HEK293 (cell line): ENCODE results near the gene DICER1.

Source experiments
- CTCF ChIA-PET: fragments of 350-600 bp; formaldehyde crosslinking; extraction: SDS; loops from one replicate; lab custom pipeline; 2021; ENCODE audit warnings: antibody characterized with exemption; lab: Yijun Ruan, JAX
- POLR2A ChIA-PET: fragments of 300-600 bp; formaldehyde crosslinking; extraction: SDS; loops from one replicate; lab custom pipeline; 2020; ENCODE audit warnings: antibody characterized with exemption, inconsistent platforms; lab: Yijun Ruan, JAX
- H3K27ac ChIP-seq: fragments of 200-500 bp; sonication (Bioruptor generic); 2 replicates; pipeline ENCODE4 v1.5.1; 2014; ENCODE audit warnings: low read depth, low read length, control low read depth, inconsistent platforms; ENCODE audit errors: extremely low read depth
- H3K36me3 ChIP-seq, 2 experiments: fragments of 200-500 bp in 1 of 2; sonication (Bioruptor generic) in 1 of 2; 1 replicate in 1 of 2; 2 replicates in 1 of 2; pipeline ENCODE4 v1.5.1; 2014 to 2017; ENCODE audit warnings: inconsistent platforms in 2 of 2, low read length in 2 of 2; ENCODE audit not compliant: control insufficient read depth in 2 of 2, insufficient read depth in 1 of 2
- H3K4me1 ChIP-seq: fragments of 200-500 bp; sonication (Bioruptor generic); 2 replicates; pipeline ENCODE4 v1.5.1; 2014; ENCODE audit warnings: mild to moderate bottlenecking, low read length, inconsistent platforms; ENCODE audit not compliant: control insufficient read depth, insufficient read depth
- H3K4me3 ChIP-seq: 2 replicates; pipeline ENCODE4 v1.5.1; 2011; ENCODE audit warnings: low read depth, mild to moderate bottlenecking, control low read depth, low read length, moderate library complexity
- H3K9me3 ChIP-seq: fragments of 200-500 bp; sonication (Bioruptor generic); 2 replicates; pipeline ENCODE4 v1.5.1; 2014; ENCODE audit warnings: low read depth, low read length, inconsistent platforms; ENCODE audit not compliant: control insufficient read depth, insufficient read depth
- ELK4 ChIP-seq: IDR thresholded peaks from 2 replicates; pipeline ENCODE4 v1.6.1; 2011; ENCODE audit warnings: mild to moderate bottlenecking, low read depth, low read length, borderline replicate concordance
- HIC1 ChIP-seq: fragments of 450-650 bp; formaldehyde crosslinking; IDR thresholded peaks from 2 replicates; pipeline ENCODE4 v1.5.1; 2016; ENCODE audit warnings: missing biosample characterization, missing genetic modification characterization
- OSR2 ChIP-seq: fragments of 450-650 bp; formaldehyde crosslinking; IDR thresholded peaks from 2 replicates; pipeline ENCODE4 v1.5.1; 2016; ENCODE audit warnings: missing biosample characterization, missing genetic modification characterization
- RBAK ChIP-seq: fragments of 450-650 bp; formaldehyde crosslinking; IDR thresholded peaks from 2 replicates; pipeline ENCODE4 v1.5.1; 2016; ENCODE audit warnings: missing biosample characterization, missing genetic modification characterization
- REPIN1 ChIP-seq: fragments of 450-650 bp; formaldehyde crosslinking; IDR thresholded peaks from 2 replicates; pipeline ENCODE4 v1.5.1; 2017; ENCODE audit warnings: missing biosample characterization, missing genetic modification characterization, low read depth
- REST ChIP-seq: fragments of 450-650 bp; formaldehyde crosslinking; IDR thresholded peaks from 2 replicates; pipeline ENCODE4 v1.5.1; 2016; ENCODE audit warnings: missing biosample characterization, missing genetic modification characterization
- SP7 ChIP-seq: fragments of 450-650 bp; formaldehyde crosslinking; IDR thresholded peaks from 2 replicates; pipeline ENCODE4 v1.5.1; 2016; ENCODE audit warnings: missing biosample characterization, missing genetic modification characterization
- ZBTB1 ChIP-seq: fragments of 450-650 bp; formaldehyde crosslinking; IDR thresholded peaks from 2 replicates; pipeline ENCODE4 v1.5.1; 2016; ENCODE audit warnings: missing biosample characterization, missing genetic modification characterization
- ZBTB48 ChIP-seq: fragments of 450-650 bp; formaldehyde crosslinking; IDR thresholded peaks from 2 replicates; pipeline ENCODE4 v1.5.1; 2016; ENCODE audit warnings: missing biosample characterization, missing genetic modification characterization
- ZFP41 ChIP-seq: fragments of 450-650 bp; formaldehyde crosslinking; IDR thresholded peaks from 2 replicates; pipeline ENCODE4 v1.5.1; 2016; ENCODE audit warnings: missing biosample characterization, missing genetic modification characterization, borderline replicate concordance
- ZNF112 ChIP-seq: fragments of 450-650 bp; formaldehyde crosslinking; IDR thresholded peaks from 2 replicates; pipeline ENCODE4 v1.5.0; 2017; ENCODE audit warnings: missing biosample characterization, missing genetic modification characterization
- ZNF146 ChIP-seq: fragments of 450-650 bp; formaldehyde crosslinking; IDR thresholded peaks from 2 replicates; pipeline ENCODE4 v1.5.1; 2016; ENCODE audit warnings: missing biosample characterization, missing genetic modification characterization
- ZNF184 ChIP-seq: fragments of 450-650 bp; IDR thresholded peaks from 2 replicates; pipeline ENCODE4 v1.5.1; 2018; ENCODE audit warnings: missing biosample characterization, mild to moderate bottlenecking, missing genetic modification characterization
- ZNF366 ChIP-seq: fragments of 450-650 bp; formaldehyde crosslinking; conservative IDR thresholded peaks from 2 replicates; pipeline ENCODE4 v1.5.1; 2016; ENCODE audit warnings: missing biosample characterization, missing genetic modification characterization
- ZNF423 ChIP-seq: fragments of 450-650 bp; formaldehyde crosslinking; IDR thresholded peaks from 2 replicates; pipeline ENCODE4 v1.5.1; 2016; ENCODE audit warnings: missing biosample characterization, missing genetic modification characterization
- ZNF449 ChIP-seq: fragments of 450-650 bp; formaldehyde crosslinking; IDR thresholded peaks from 2 replicates; pipeline ENCODE4 v1.5.1; 2017; ENCODE audit warnings: missing biosample characterization, mild to moderate bottlenecking, missing genetic modification characterization, moderate library complexity
- ZNF48 ChIP-seq: fragments of 450-650 bp; formaldehyde crosslinking; IDR thresholded peaks from 2 replicates; pipeline ENCODE4 v1.5.1; 2016; ENCODE audit warnings: missing biosample characterization, missing genetic modification characterization
- ZNF555 ChIP-seq: fragments of 450-650 bp; formaldehyde crosslinking; conservative IDR thresholded peaks from 2 replicates; pipeline ENCODE4 v1.5.1; 2017; ENCODE audit warnings: missing biosample characterization, mild to moderate bottlenecking, missing genetic modification characterization, inconsistent platforms
- ZNF621 ChIP-seq: fragments of 450-650 bp; formaldehyde crosslinking; IDR thresholded peaks from 2 replicates; pipeline ENCODE4 v1.5.1; 2017; ENCODE audit warnings: missing biosample characterization, missing genetic modification characterization
- ZNF654 ChIP-seq: fragments of 450-650 bp; formaldehyde crosslinking; IDR thresholded peaks from 2 replicates; pipeline ENCODE4 v1.5.1; 2016; ENCODE audit warnings: low read depth, missing biosample characterization, missing genetic modification characterization
- ZNF701 ChIP-seq: fragments of 450-650 bp; formaldehyde crosslinking; IDR thresholded peaks from 2 replicates; pipeline ENCODE4 v1.5.1; 2016; ENCODE audit warnings: missing biosample characterization, missing genetic modification characterization
- ZNF777 ChIP-seq: fragments of 450-650 bp; formaldehyde crosslinking; IDR thresholded peaks from 2 replicates; pipeline ENCODE4 v1.5.1; 2017; ENCODE audit warnings: missing biosample characterization, missing genetic modification characterization, borderline replicate concordance
- ZNF792 ChIP-seq: fragments of 450-650 bp; formaldehyde crosslinking; IDR thresholded peaks from 2 replicates; pipeline ENCODE4 v1.5.1; 2016; ENCODE audit warnings: missing biosample characterization, missing genetic modification characterization
- ZNF830 ChIP-seq: fragments of 450-650 bp; IDR thresholded peaks from 2 replicates; pipeline ENCODE4 v1.5.0; 2018; ENCODE audit warnings: missing biosample characterization, missing genetic modification characterization, low read depth, mild to moderate bottlenecking, moderate library complexity
- ZNF837 ChIP-seq: fragments of 450-650 bp; formaldehyde crosslinking; IDR thresholded peaks from 2 replicates; pipeline ENCODE4 v1.5.1; 2016; ENCODE audit warnings: missing biosample characterization, missing genetic modification characterization
- TF ChIP-seq, protein P1 (sequence below): fragments of 450-650 bp; formaldehyde crosslinking; conservative IDR thresholded peaks from 2 replicates; pipeline ENCODE4 v1.5.1; 2016; ENCODE audit warnings: low read depth, missing biosample characterization, missing genetic modification characterization

Gene DICER1

DNA sequence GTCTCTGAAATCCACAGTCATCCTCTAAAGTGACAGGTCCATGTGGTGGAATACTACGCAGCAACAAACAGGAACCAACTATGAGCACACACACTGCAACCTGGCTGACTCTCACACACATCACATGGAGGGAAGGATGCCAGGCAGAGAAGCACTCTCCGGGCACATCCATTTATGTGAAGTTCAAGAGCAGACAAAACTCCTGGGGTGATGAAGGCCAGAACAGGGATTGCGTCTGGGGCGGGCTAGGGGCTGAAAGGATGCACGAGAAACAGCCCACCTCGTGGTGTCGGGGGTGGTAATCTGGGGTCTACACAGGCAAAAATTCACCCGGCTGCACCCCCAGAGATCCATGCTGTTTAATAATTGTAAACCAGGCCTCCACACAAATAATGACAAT, 100.2 kb downstream of the DICER1 start:
- no peak overlapping the region for H3K27ac ChIP-seq
- H3K9me3 ChIP-seq, result no peaks in the 10 kb centered on the region
- TF ChIP-seq ZNF449 (tag by site-specific recombination) (no peak), REPIN1 (tag by site-specific recombination) (no peak), REST (no peak), ZNF146 (tag by site-specific recombination) (peak; percentile 89), SP7 (tag by site-specific recombination) (no peak)
- POLR2A ChIA-PET, result no interaction called here
- H3K4me1 ChIP-seq, result no peaks in the 10 kb centered on the region
- no peak overlapping the region for H3K4me3 ChIP-seq
- CTCF ChIA-PET, result no interaction called here
- H3K36me3 ChIP-seq, result no peaks in the 10 kb centered on the region

DNA sequence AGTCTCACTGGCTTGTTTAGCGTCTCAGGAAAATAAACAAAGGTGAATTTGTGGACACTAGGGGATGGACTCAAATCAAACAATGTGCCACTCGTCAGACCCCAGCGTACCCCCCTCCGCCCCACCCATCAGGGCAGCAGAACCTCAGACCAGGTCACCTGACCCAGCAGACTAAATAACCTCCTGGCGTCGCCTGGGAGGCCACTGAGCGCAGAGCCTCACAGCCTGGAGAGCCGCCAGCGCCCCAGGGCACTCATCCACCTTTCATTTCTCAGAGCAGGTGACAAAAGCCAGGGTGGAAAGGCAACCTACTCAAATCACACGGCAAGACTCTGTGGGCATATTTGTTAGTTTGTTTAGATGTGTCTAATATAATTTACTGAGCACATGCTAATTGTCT, 100.9 kb downstream of the DICER1 start:
- CTCF ChIA-PET, result no interaction called here
- no peak overlapping the region for H3K27ac ChIP-seq

GRCh38 chr14:95055318-95055717, 102.0 kb downstream of the DICER1 start:
- no peak overlapping the region for H3K27ac ChIP-seq
- no peaks in the 10 kb centered on the region for H3K9me3 ChIP-seq
- no peak overlapping the region for H3K4me3 ChIP-seq
- CTCF ChIA-PET, result no interaction called here
- POLR2A ChIA-PET, result no interaction called here
- no peaks in the 10 kb centered on the region for H3K36me3 ChIP-seq
- no peaks in the 10 kb centered on the region for H3K4me1 ChIP-seq
- TF ChIP-seq ZNF366 (no peak), HIC1 (no peak), ZNF621 (tag by site-specific recombination) (no peak), RBAK (tag by site-specific recombination) (no peak), ZNF792 (no peak), ZNF423 (tag by site-specific recombination) (no peak), ZFP41 (tag by site-specific recombination) (no peak), ELK4 (no peak), ZNF112 (tag by site-specific recombination) (no peak), ZNF654 (tag by site-specific recombination) (no peak), ZBTB1 (tag by site-specific recombination) (no peak), ZNF777 (tag by site-specific recombination) (no peak)
- TF ChIP-seq, protein P1, sequence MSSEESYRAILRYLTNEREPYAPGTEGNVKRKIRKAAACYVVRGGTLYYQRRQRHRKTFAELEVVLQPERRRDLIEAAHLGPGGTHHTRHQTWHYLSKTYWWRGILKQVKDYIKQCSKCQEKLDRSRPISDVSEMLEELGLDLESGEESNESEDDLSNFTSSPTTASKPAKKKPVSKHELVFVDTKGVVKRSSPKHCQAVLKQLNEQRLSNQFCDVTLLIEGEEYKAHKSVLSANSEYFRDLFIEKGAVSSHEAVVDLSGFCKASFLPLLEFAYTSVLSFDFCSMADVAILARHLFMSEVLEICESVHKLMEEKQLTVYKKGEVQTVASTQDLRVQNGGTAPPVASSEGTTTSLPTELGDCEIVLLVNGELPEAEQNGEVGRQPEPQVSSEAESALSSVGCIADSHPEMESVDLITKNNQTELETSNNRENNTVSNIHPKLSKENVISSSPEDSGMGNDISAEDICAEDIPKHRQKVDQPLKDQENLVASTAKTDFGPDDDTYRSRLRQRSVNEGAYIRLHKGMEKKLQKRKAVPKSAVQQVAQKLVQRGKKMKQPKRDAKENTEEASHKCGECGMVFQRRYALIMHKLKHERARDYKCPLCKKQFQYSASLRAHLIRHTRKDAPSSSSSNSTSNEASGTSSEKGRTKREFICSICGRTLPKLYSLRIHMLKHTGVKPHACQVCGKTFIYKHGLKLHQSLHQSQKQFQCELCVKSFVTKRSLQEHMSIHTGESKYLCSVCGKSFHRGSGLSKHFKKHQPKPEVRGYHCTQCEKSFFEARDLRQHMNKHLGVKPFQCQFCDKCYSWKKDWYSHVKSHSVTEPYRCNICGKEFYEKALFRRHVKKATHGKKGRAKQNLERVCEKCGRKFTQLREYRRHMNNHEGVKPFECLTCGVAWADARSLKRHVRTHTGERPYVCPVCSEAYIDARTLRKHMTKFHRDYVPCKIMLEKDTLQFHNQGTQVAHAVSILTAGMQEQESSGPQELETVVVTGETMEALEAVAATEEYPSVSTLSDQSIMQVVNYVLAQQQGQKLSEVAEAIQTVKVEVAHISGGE (tag by site-specific recombination), result no peak

More for the DNA sequence above, 100.9 kb downstream of the DICER1 start:
- Histone ChIP-seq H3K36me3 (no peaks in the 10 kb centered on the region), H3K9me3 (no peaks in the 10 kb centered on the region), H3K4me3 (no peak overlapping the region), H3K4me1 (no peaks in the 10 kb centered on the region)
- TF ChIP-seq ZNF837 (tag by site-specific recombination) (no peak), ZNF48 (tag by site-specific recombination) (no peak), OSR2 (tag by site-specific recombination) (no peak), ZNF184 (tag by site-specific recombination) (no peak), ZNF701 (tag by site-specific recombination) (no peak), ZNF555 (no peak), ZNF830 (tag by site-specific recombination) (no peak), ZBTB48 (tag by site-specific recombination) (no peak), ZBTB1 (tag by site-specific recombination) (no peak)
- POLR2A ChIA-PET, result no interaction called here
